ENCODE results near the gene SUPT6H.
"Not testable (repeated sequence)": the region's sequence is repeated elsewhere in the genome, so short reads cannot be mapped to it uniquely, and the experiment has no call there.

The SUPT6H gene

GRCh38 chr17:28658766-28659496, 3.1 kb upstream of the SUPT6H start:
- H3K4me1 ChIP-seq (ENCODE audit: control insufficient read depth, insufficient read depth, low read length) = peaks cover 16% of the 10 kb centered on the region
- not testable (repeated sequence) for H3K4me3 ChIP-seq (ENCODE audit: low read length)
- peaks cover 12% of the 10 kb centered on the region for H3K36me3 ChIP-seq (ENCODE audit: control insufficient read depth, insufficient read depth, low read length)

GRCh38 chr17:28659497-28659881, 2.5 kb upstream of the SUPT6H start:
- H3K9ac ChIP-seq (ENCODE audit: low read length); H3K27ac ChIP-seq (ENCODE audit: low read depth, low read length); H3K4me3 ChIP-seq (ENCODE audit: low read length); H3K27me3 ChIP-seq (ENCODE audit: control insufficient read depth, insufficient read depth, low read length): not testable (repeated sequence)
- H3K4me1 ChIP-seq (ENCODE audit: control insufficient read depth, insufficient read depth, low read length) = peaks cover 16% of the 10 kb centered on the region
- peaks cover 12% of the 10 kb centered on the region for H3K36me3 ChIP-seq (ENCODE audit: control insufficient read depth, insufficient read depth, low read length)

More at GRCh38 chr17:28658766-28659496, 3.1 kb upstream of the SUPT6H start:
- H3K27ac ChIP-seq (ENCODE audit: low read depth, low read length); H3K27me3 ChIP-seq (ENCODE audit: control insufficient read depth, insufficient read depth, low read length); H3K9ac ChIP-seq (ENCODE audit: low read length): not testable (repeated sequence)

- H3K36me3 ChIP-seq (ENCODE audit: control insufficient read depth, insufficient read depth, low read length) = peaks cover 11% of the 10 kb centered on the region
- peak overlapping the region; percentile 97 for H3K27ac ChIP-seq (ENCODE audit: low read depth, low read length)
- H3K4me3 ChIP-seq (ENCODE audit: low read length) = peak overlapping the region; percentile 80
- H3K27me3 ChIP-seq (ENCODE audit: control insufficient read depth, insufficient read depth, low read length) = no peaks in the 10 kb centered on the region
- peak overlapping the region; percentile 96 for H3K9ac ChIP-seq (ENCODE audit: low read length)
- peaks cover 16% of the 10 kb centered on the region for H3K4me1 ChIP-seq (ENCODE audit: control insufficient read depth, insufficient read depth, low read length)
Observed at GRCh38 chr17:28662527-28662829, 473 bp downstream of the SUPT6H start.

GRCh38 chr17:28663723-28664122, 1.7 kb downstream of the SUPT6H start:
- Histone ChIP-seq H3K27ac (ENCODE audit: low read depth, low read length) (no peak overlapping the region), H3K4me3 (ENCODE audit: low read length) (no peak overlapping the region), H3K36me3 (ENCODE audit: control insufficient read depth, insufficient read depth, low read length) (peaks cover 9% of the 10 kb centered on the region), H3K4me1 (ENCODE audit: control insufficient read depth, insufficient read depth, low read length) (peaks cover 16% of the 10 kb centered on the region), H3K27me3 (ENCODE audit: control insufficient read depth, insufficient read depth, low read length) (no peaks in the 10 kb centered on the region), H3K9ac (ENCODE audit: low read length) (no peak overlapping the region)

GRCh38 chr17:28665994-28666393, 4.0 kb downstream of the SUPT6H start:
- no peak overlapping the region for H3K4me3 ChIP-seq (ENCODE audit: low read length)

GRCh38 chr17:28667870-28668269, 5.9 kb downstream of the SUPT6H start:
- Histone ChIP-seq H3K9ac (ENCODE audit: low read length) (no peak overlapping the region), H3K27ac (ENCODE audit: low read depth, low read length) (no peak overlapping the region), H3K4me3 (ENCODE audit: low read length) (no peak overlapping the region), H3K4me1 (ENCODE audit: control insufficient read depth, insufficient read depth, low read length) (peaks cover 9% of the 10 kb centered on the region), H3K27me3 (ENCODE audit: control insufficient read depth, insufficient read depth, low read length) (no peaks in the 10 kb centered on the region), H3K36me3 (ENCODE audit: control insufficient read depth, insufficient read depth, low read length) (peaks cover 17% of the 10 kb centered on the region)

More at GRCh38 chr17:28665994-28666393, 4.0 kb downstream of the SUPT6H start:
- Histone ChIP-seq H3K27me3 (ENCODE audit: control insufficient read depth, insufficient read depth, low read length) (no peaks in the 10 kb centered on the region), H3K36me3 (ENCODE audit: control insufficient read depth, insufficient read depth, low read length) (peaks cover 10% of the 10 kb centered on the region), H3K27ac (ENCODE audit: low read depth, low read length) (no peak overlapping the region), H3K4me1 (ENCODE audit: control insufficient read depth, insufficient read depth, low read length) (peaks cover 13% of the 10 kb centered on the region), H3K9ac (ENCODE audit: low read length) (no peak overlapping the region)

- Histone ChIP-seq H3K4me3 (ENCODE audit: low read length) (no peak overlapping the region), H3K36me3 (ENCODE audit: control insufficient read depth, insufficient read depth, low read length) (peaks cover 33% of the 10 kb centered on the region), H3K4me1 (ENCODE audit: control insufficient read depth, insufficient read depth, low read length) (no peaks in the 10 kb centered on the region), H3K27ac (ENCODE audit: low read depth, low read length) (no peak overlapping the region), H3K9ac (ENCODE audit: low read length) (no peak overlapping the region), H3K27me3 (ENCODE audit: control insufficient read depth, insufficient read depth, low read length) (no peaks in the 10 kb centered on the region)
Observed at GRCh38 chr17:28669918-28670317, 7.9 kb downstream of the SUPT6H start.

- Histone ChIP-seq H3K4me1 (ENCODE audit: control insufficient read depth, insufficient read depth, low read length) (no peaks in the 10 kb centered on the region), H3K9ac (ENCODE audit: low read length) (no peak overlapping the region), H3K27ac (ENCODE audit: low read depth, low read length) (no peak overlapping the region), H3K36me3 (ENCODE audit: control insufficient read depth, insufficient read depth, low read length) (peaks cover 65% of the 10 kb centered on the region), H3K27me3 (ENCODE audit: control insufficient read depth, insufficient read depth, low read length) (no peaks in the 10 kb centered on the region), H3K4me3 (ENCODE audit: low read length) (no peak overlapping the region)
Observed at GRCh38 chr17:28675490-28675889, 13.5 kb downstream of the SUPT6H start.

- no peaks in the 10 kb centered on the region for H3K4me1 ChIP-seq (ENCODE audit: control insufficient read depth, insufficient read depth, low read length)
- no peak overlapping the region for H3K9ac ChIP-seq (ENCODE audit: low read length)
- H3K27ac ChIP-seq (ENCODE audit: low read depth, low read length) = no peak overlapping the region
- no peak overlapping the region for H3K4me3 ChIP-seq (ENCODE audit: low read length)
- no peaks in the 10 kb centered on the region for H3K27me3 ChIP-seq (ENCODE audit: control insufficient read depth, insufficient read depth, low read length)
- peaks cover 65% of the 10 kb centered on the region for H3K36me3 ChIP-seq (ENCODE audit: control insufficient read depth, insufficient read depth, low read length)
Observed at GRCh38 chr17:28675980-28676379, 14.0 kb downstream of the SUPT6H start.

GRCh38 chr17:28682655-28683054, 20.6 kb downstream of the SUPT6H start:
- Histone ChIP-seq H3K27me3 (ENCODE audit: control insufficient read depth, insufficient read depth, low read length) (no peaks in the 10 kb centered on the region), H3K9ac (ENCODE audit: low read length) (no peak overlapping the region), H3K4me1 (ENCODE audit: control insufficient read depth, insufficient read depth, low read length) (no peaks in the 10 kb centered on the region), H3K36me3 (ENCODE audit: control insufficient read depth, insufficient read depth, low read length) (peaks cover 67% of the 10 kb centered on the region), H3K27ac (ENCODE audit: low read depth, low read length) (no peak overlapping the region), H3K4me3 (ENCODE audit: low read length) (no peak overlapping the region)

GRCh38 chr17:28684963-28685362, 23.0 kb downstream of the SUPT6H start:
- no peak overlapping the region for H3K9ac ChIP-seq (ENCODE audit: low read length)
- H3K27me3 ChIP-seq (ENCODE audit: control insufficient read depth, insufficient read depth, low read length) = no peaks in the 10 kb centered on the region
- no peak overlapping the region for H3K4me3 ChIP-seq (ENCODE audit: low read length)
- peaks cover 69% of the 10 kb centered on the region for H3K36me3 ChIP-seq (ENCODE audit: control insufficient read depth, insufficient read depth, low read length)
- no peak overlapping the region for H3K27ac ChIP-seq (ENCODE audit: low read depth, low read length)
- H3K4me1 ChIP-seq (ENCODE audit: control insufficient read depth, insufficient read depth, low read length) = no peaks in the 10 kb centered on the region

GRCh38 chr17:28685366-28685765, 23.4 kb downstream of the SUPT6H start:
- Histone ChIP-seq H3K9ac (ENCODE audit: low read length) (no peak overlapping the region), H3K4me1 (ENCODE audit: control insufficient read depth, insufficient read depth, low read length) (no peaks in the 10 kb centered on the region), H3K27me3 (ENCODE audit: control insufficient read depth, insufficient read depth, low read length) (no peaks in the 10 kb centered on the region), H3K4me3 (ENCODE audit: low read length) (no peak overlapping the region), H3K36me3 (ENCODE audit: control insufficient read depth, insufficient read depth, low read length) (peaks cover 73% of the 10 kb centered on the region), H3K27ac (ENCODE audit: low read depth, low read length) (no peak overlapping the region)

- H3K4me1 ChIP-seq (ENCODE audit: control insufficient read depth, insufficient read depth, low read length) = no peaks in the 10 kb centered on the region
- H3K27me3 ChIP-seq (ENCODE audit: control insufficient read depth, insufficient read depth, low read length) = no peaks in the 10 kb centered on the region
- H3K9ac ChIP-seq (ENCODE audit: low read length) = no peak overlapping the region
- no peak overlapping the region for H3K27ac ChIP-seq (ENCODE audit: low read depth, low read length)
- no peak overlapping the region for H3K4me3 ChIP-seq (ENCODE audit: low read length)
- H3K36me3 ChIP-seq (ENCODE audit: control insufficient read depth, insufficient read depth, low read length) = peaks cover 75% of the 10 kb centered on the region
Observed at GRCh38 chr17:28686296-28686695, 24.3 kb downstream of the SUPT6H start.
